GM12878 (cell line): ENCODE measurements around the gene ANK3. TPM values are rescaled to one million over a fixed set of nuclear protein-coding genes. Genes with fewer than 3 reads are reported as not detected.

Experiments used
- BCLAF1 ChIP-seq: fragments of 450-650 bp; IDR thresholded peaks from 2 replicates; pipeline ENCODE4 v1.6.1; 2017; ENCODE audit warnings: antibody characterized with exemption, mild to moderate bottlenecking, moderate library complexity
- CREM ChIP-seq: IDR thresholded peaks from 2 replicates; pipeline ENCODE4 v1.6.1; 2014; ENCODE audit warnings: antibody characterized with exemption, low read depth
- EGR1 ChIP-seq, 2 experiments: IDR thresholded peaks; 1 replicate in 1 of 2; 2 replicates in 1 of 2; pipeline ENCODE4 v1.6.1; 2011 to 2012; ENCODE audit warnings: low read depth in 2 of 2, low read length in 2 of 2, borderline replicate concordance in 1 of 2, mild to moderate bottlenecking in 1 of 2, moderate library complexity in 1 of 2
- FOXK2 ChIP-seq: fragments of 450-650 bp; IDR thresholded peaks from 2 replicates; pipeline ENCODE4 v1.6.1; 2017; ENCODE audit warnings: mild to moderate bottlenecking, moderate library complexity
- HSF1 ChIP-seq: fragments of 150-350 bp; IDR thresholded peaks from 2 replicates; pipeline ENCODE4 v1.6.1; 2014; ENCODE audit warnings: mild to moderate bottlenecking, low read depth, low read length
- IKZF1 ChIP-seq: fragments of 450-650 bp; conservative IDR thresholded peaks from 2 replicates; pipeline ENCODE4 v1.6.1; 2017; ENCODE audit warnings: antibody characterized with exemption, mild to moderate bottlenecking
- IRF3 ChIP-seq: fragments of 450-650 bp; IDR thresholded peaks from 2 replicates; pipeline ENCODE4 v1.6.1; 2014; ENCODE audit warnings: mild to moderate bottlenecking
- NKRF ChIP-seq: fragments of 450-650 bp; conservative IDR thresholded peaks from 2 replicates; pipeline ENCODE4 v1.6.1; 2017; ENCODE audit warnings: mild to moderate bottlenecking, moderate library complexity
- PRDM15 ChIP-seq: fragments of 450-650 bp; formaldehyde crosslinking; IDR thresholded peaks from 2 replicates; pipeline ENCODE4 v1.4.0; 2020; ENCODE audit warnings: mild to moderate bottlenecking, moderate library complexity
- YBX1 ChIP-seq: fragments of 450-650 bp; IDR thresholded peaks from 2 replicates; pipeline ENCODE4 v1.6.1; 2016; ENCODE audit warnings: antibody characterized with exemption
- ZBTB33 ChIP-seq: fragments of 450-650 bp; IDR thresholded peaks from 2 replicates; pipeline ENCODE4 v1.6.1; 2017; ENCODE audit warnings: mild to moderate bottlenecking
- ZBTB4 ChIP-seq: fragments of 450-650 bp; formaldehyde crosslinking; IDR thresholded peaks from 2 replicates; pipeline ENCODE4 v1.4.0; 2022; ENCODE audit warnings: mild to moderate bottlenecking, moderate library complexity
- ZNF622 ChIP-seq: fragments of 450-650 bp; IDR thresholded peaks from 2 replicates; pipeline ENCODE4 v1.6.1; 2017; ENCODE audit warnings: mild to moderate bottlenecking, inconsistent platforms
- polyA plus RNA-seq, 11 experiments: library from polyadenylated mRNA; depleted of rRNA in 4 of 11; unstranded in 6 of 11; stranded (reverse) in 5 of 11; fragments of >200 nt; fragmentation: Nextera tagmentation in 4 of 11; fragmentation: Illumina TruSeq in 1 of 11; extraction: Ambion mirVana in 4 of 11; extraction: Trizol in 1 of 11; gene quantifications; 1 replicate in 1 of 11; 2 replicates in 10 of 11; pipeline versions ENCODE4 v1.2.1 to v1.2.3, GENCODE V29; 2011 to 2016; ENCODE audit warnings: inconsistent platforms in 2 of 11, missing spikeins in 2 of 11, low read depth in 1 of 11
- total RNA-seq, 4 experiments: library from RNA; depleted of rRNA in 3 of 4; stranded (reverse); fragments of >200 nt in 3 of 4; fragmentation: Illumina TruSeq in 1 of 4; extraction: Trizol in 1 of 4; gene quantifications; 2 replicates each; pipeline versions ENCODE4 v1.2.1 to v1.2.3, GENCODE V29; 2013 to 2021

The ANK3 gene
- total and polyA plus RNA-seq, 10 of the 15 experiments (the other 5 are each of a cell fraction or from before 2014, with no cell fraction given), result 0.06 to 0.82 (median 0.20) TPM; not detected in 2

GRCh38 chr10:60358282-60358681, 31.4 kb downstream of the ANK3 start (continued):
- TF ChIP-seq PRDM15 (CRISPR knock-in tag) (no peak), ZNF622 (no peak), NKRF (no peak), YBX1 (no peak), ZBTB33 (no peak), CREM (peak; percentile 41; the same call in 1 of the 2 replicates), IKZF1 (no peak), HSF1 (no peak), BCLAF1 (no peak), EGR1 (IDR thresholded peaks at IDR 0.05; ENCODE audit: borderline replicate concordance in 1 of 2, low read depth in 2 of 2, low read length in 2 of 2) (no peak), ZBTB4 (CRISPR knock-in tag) (no peak), FOXK2 (no peak), IRF3 (no peak)
